MCF 10A (cell line): ENCODE results near the gene RPRD2. TPM values are rescaled to one million over a fixed set of nuclear protein-coding genes. Genes with fewer than 3 reads are reported as not detected.

Experiments
- BruUV-seq: library from RNA; stranded (reverse); fragments of 400-500 nt; replicated peaks from 2 replicates; lab custom pipeline; 2021; lab: Mats Ljungman, UMichigan
- CTCF ChIA-PET: fragments of 300-600 bp; sonication (Branson Sonifier 250); formaldehyde crosslinking; extraction: SDS; loops from one replicate; lab custom pipeline; 2021; ENCODE audit warnings: antibody characterized with exemption, inconsistent platforms; lab: Yijun Ruan, JAX
- POLR2A ChIA-PET: fragments of 300-600, 350-650 bp; sonication (Branson Sonifier 250); formaldehyde crosslinking; extraction: SDS; loops from one replicate; lab custom pipeline; 2020; ENCODE audit warnings: antibody characterized with exemption, inconsistent platforms; lab: Yijun Ruan, JAX
- DNase-seq: peaks from one replicate; pipeline ENCODE4 v3.0.0-alpha.2; 2018; ENCODE audit not compliant: unreplicated experiment
- H3K27ac Mint-ChIP-seq: one replicate; pipeline ENCODE4 v1.8.0; 2022; ENCODE audit warnings: mild to moderate bottlenecking, low read depth, mixed read lengths; ENCODE audit not compliant: unreplicated experiment
- H3K27me3 Mint-ChIP-seq: one replicate; pipeline ENCODE4 v1.8.0; 2022; ENCODE audit warnings: mixed read lengths; ENCODE audit not compliant: insufficient read depth, unreplicated experiment
- H3K36me3 Mint-ChIP-seq: one replicate; pipeline ENCODE4 v1.8.0; 2022; ENCODE audit warnings: mild to moderate bottlenecking, moderate library complexity, mixed read lengths; ENCODE audit not compliant: insufficient read depth, unreplicated experiment
- H3K4me1 Mint-ChIP-seq: one replicate; pipeline ENCODE4 v1.8.0; 2022; ENCODE audit warnings: mixed read lengths; ENCODE audit not compliant: insufficient read depth, unreplicated experiment
- H3K4me3 Mint-ChIP-seq: one replicate; pipeline ENCODE4 v1.8.0; 2022; ENCODE audit warnings: mild to moderate bottlenecking, moderate library complexity, mixed read lengths; ENCODE audit not compliant: unreplicated experiment
- H3K9me3 Mint-ChIP-seq: one replicate; pipeline ENCODE4 v1.8.0; 2022; ENCODE audit warnings: mixed read lengths; ENCODE audit not compliant: unreplicated experiment
- CTCF ChIP-seq: fragments of 200-600 bp; IDR thresholded peaks from one replicate; pipeline ENCODE4 v1.8.0; 2022; ENCODE audit warnings: antibody characterized with exemption, mild to moderate bottlenecking; ENCODE audit not compliant: unreplicated experiment
- intact Hi-C: fragments of 100-400 bp; cut with micrococcal nuclease; formaldehyde crosslinking; loops from 2 replicates; pipeline ENCODE4 v1.14.1; 2022
- total RNA-seq: library from RNA; stranded (reverse); gene quantifications from 2 replicates; pipeline ENCODE4 v1.2.3, GENCODE V29; 2022

RPRD2 gene
- total RNA-seq, 1 experiment from 2014 or later: 35.2 TPM

DNA sequence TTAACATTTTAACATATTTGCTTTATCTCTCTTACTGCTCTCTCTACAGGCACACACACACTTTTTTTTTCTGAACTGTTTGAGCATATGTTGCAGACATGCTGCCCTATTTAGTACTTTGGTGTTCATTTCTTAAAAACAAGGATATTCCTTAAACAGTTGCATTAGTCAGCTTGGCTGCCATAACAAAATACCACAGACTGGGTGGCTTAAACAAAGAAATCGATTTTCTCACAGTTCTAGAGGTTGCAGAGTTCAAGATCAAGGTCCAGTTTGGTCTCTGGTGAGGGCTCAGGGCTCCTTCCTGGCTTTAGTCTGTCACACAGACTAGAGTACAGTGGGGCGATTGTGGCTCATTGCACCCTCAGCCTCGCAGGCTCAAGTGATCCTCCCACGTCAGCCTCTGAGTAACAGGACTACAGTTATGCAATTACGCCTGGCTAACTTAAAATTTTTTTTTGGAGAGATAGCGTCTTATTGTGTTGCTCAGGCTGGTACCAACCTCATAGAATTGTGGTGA is 46.7 kb downstream of the RPRD2 start:
- intact Hi-C loops: no loop called here
- peak; percentile 80 for DNase-seq
- no peak for TF ChIP-seq CTCF
- CTCF ChIA-PET: no interaction called here
- no peaks in the 10 kb centered on the region for H3K27me3 Mint-ChIP-seq
- no peaks in the 10 kb centered on the region for H3K9me3 Mint-ChIP-seq
- POLR2A ChIA-PET: interaction anchor here (1.1 kb wide), 1 partner anchor 148 kb away, joined by 4 read pairs; no protein-coding TSS in a partner anchor
- peak overlapping the region; percentile 57 for H3K27ac Mint-ChIP-seq
- H3K36me3 Mint-ChIP-seq: peaks cover 5% of the 10 kb centered on the region
- H3K4me1 Mint-ChIP-seq: peaks cover 41% of the 10 kb centered on the region
- no peak overlapping the region for H3K4me3 Mint-ChIP-seq
- BruUV-seq: no TSS peak

- ChIA-PET CTCF (interaction anchor here (0.7 kb wide), 1 partner anchor 25 kb away, joined by 3 read pairs; no protein-coding TSS in a partner anchor), POLR2A (interaction anchor here (0.6 to 1.4 kb wide), 4 partner anchors 10 to 258 kb away, joined by 3 to 5 read pairs (median 4); partner anchors contain the start of gene RPRD2)
- Mint-ChIP-seq H3K36me3 (peaks cover 29% of the 10 kb centered on the region), H3K4me3 (no peak overlapping the region), H3K9me3 (peaks cover 8% of the 10 kb centered on the region), H3K27me3 (no peaks in the 10 kb centered on the region), H3K27ac (peak overlapping the region; percentile 1), H3K4me1 (peaks cover 38% of the 10 kb centered on the region)
- DNase-seq: no peak
- BruUV-seq: no TSS peak
- intact Hi-C loops: no loop called here
- TF ChIP-seq CTCF: no peak
These were observed 50.6 kb downstream of the RPRD2 start for GRCh38 chr1:150414592-150414991.

DNA sequence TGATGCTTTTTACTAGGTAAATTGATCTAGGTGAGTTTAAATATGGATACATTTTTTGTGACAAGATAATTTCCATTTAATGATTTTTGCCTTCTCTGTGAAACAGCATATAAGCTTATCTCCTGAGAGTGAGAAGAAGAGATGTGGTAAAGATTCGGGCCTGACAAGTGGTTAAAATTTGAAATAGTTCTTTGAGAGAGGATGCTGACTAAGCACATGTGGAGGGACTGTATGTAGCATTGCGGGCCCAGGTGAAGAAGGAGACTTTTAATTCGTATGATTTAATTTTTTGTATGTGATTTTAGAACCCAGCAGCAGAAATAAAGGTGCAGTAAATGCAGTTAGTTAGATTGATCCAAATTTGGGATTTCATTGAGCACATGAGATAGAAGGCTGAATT is 51.9 kb downstream of the RPRD2 start:
- CTCF ChIA-PET: interaction anchor here (0.6 kb wide), 1 partner anchor 122 kb away, joined by 3 read pairs; no protein-coding TSS in a partner anchor
- Mint-ChIP-seq H3K4me1 (peaks cover 27% of the 10 kb centered on the region), H3K4me3 (no peak overlapping the region), H3K36me3 (peaks cover 39% of the 10 kb centered on the region), H3K27ac (peak overlapping the region; percentile 25), H3K27me3 (no peaks in the 10 kb centered on the region), H3K9me3 (peaks cover 8% of the 10 kb centered on the region)
- no TSS peak for BruUV-seq
- TF ChIP-seq CTCF: no peak
- intact Hi-C loops: no loop called here
- no peak for DNase-seq
- POLR2A ChIA-PET: interaction anchor here (1.2 kb wide), 1 partner anchor 9 kb away, joined by 3 read pairs; no protein-coding TSS in a partner anchor

DNA sequence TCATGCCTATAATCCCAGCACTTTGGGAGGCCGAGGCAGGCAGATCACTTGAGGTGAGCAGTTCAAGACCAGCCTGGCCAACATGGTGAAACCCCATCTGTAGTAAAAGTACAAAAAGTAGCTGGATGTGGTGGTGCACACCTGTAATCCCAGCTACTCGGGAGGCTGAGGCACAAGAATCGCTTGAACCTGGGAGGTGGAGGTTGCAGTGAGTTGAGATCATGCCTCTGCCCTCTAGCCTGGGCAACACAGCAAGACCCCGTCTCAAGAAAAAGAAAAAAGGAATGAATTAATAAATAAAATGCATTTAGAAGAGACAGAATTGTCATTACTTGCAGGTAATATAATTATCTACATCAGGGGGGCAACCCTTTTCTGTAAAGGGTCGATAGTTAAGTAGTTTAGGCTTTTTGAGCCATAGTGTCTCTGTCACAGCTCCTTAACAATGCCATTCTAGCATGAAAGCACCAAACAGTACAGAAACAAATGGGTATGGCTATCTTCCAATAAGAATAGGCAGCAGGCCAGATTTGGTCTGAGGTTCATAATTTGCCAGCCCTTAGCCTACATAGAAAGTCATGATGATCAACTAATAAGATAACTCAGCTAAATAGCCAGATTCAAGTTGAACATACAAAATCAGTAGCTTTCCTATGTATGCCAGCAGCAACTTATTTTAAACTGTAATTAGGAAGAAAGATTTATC is 56.8 kb downstream of the RPRD2 start:
- Mint-ChIP-seq H3K4me3 (no peak overlapping the region), H3K27me3 (no peaks in the 10 kb centered on the region), H3K27ac (no peak overlapping the region), H3K36me3 (peaks cover 52% of the 10 kb centered on the region), H3K4me1 (peaks cover 17% of the 10 kb centered on the region), H3K9me3 (peaks cover 7% of the 10 kb centered on the region)
- DNase-seq: peak; percentile 17
- ChIA-PET POLR2A (interaction anchor here (0.7 to 1.0 kb wide), 3 partner anchors 57 to 209 kb away, joined by 3 to 4 read pairs (median 3); partner anchors contain the start of gene ECM1), CTCF (interaction anchor here (1.2 kb wide), 1 partner anchor 9 kb away, joined by 3 read pairs; no protein-coding TSS in a partner anchor)
- BruUV-seq: no TSS peak
- intact Hi-C loops: no loop called here
- TF ChIP-seq CTCF: no peak
